Choroid plexus epithelial cell (primary cell): ENCODE measurements around the gene C19orf53.

ENCODE experiments used
- DNase-seq: peaks from one replicate; pipeline ENCODE4 v3.0.0-alpha.2; 2010; ENCODE audit warnings: low read depth
- H3K4me3 ChIP-seq: 2 replicates; pipeline ENCODE4 v1.5.1; 2011; ENCODE audit warnings: low read depth, mild to moderate bottlenecking, control low read depth, low read length, moderate library complexity
- CTCF ChIP-seq: conservative IDR thresholded peaks from 2 replicates; pipeline ENCODE4 v1.5.1; 2011; ENCODE audit warnings: low read depth, mild to moderate bottlenecking, control low read depth, inconsistent platforms, low read length, moderate library complexity

C19orf53 gene

GRCh38 chr19:13763265-13763664, 11.0 kb upstream of the C19orf53 start:
- DNase-seq = no peak
- H3K4me3 ChIP-seq = no peak overlapping the region

GRCh38 chr19:13764101-13764807, 10.0 kb upstream of the C19orf53 start, which contains the start of gene MRI1:
Gene MRI1, plus strand, starts transcription at chr19:13764522. Its CDS starts 67 bp downstream, at chr19:13764589.
- DNase-seq = peak; percentile 70
- peak within 1 kb of the TSS; percentile 89 for H3K4me3 ChIP-seq
- no peak for TF ChIP-seq CTCF

More at GRCh38 chr19:13763265-13763664, 11.0 kb upstream of the C19orf53 start:
- no peak for TF ChIP-seq CTCF

GRCh38 chr19:13764821-13765394, 9.3 kb upstream of the C19orf53 start:
- H3K4me3 ChIP-seq = peak overlapping the region; percentile 89
- peak; percentile 35 for DNase-seq
- no peak for TF ChIP-seq CTCF

- no peak for TF ChIP-seq CTCF
- DNase-seq = no peak
- peak overlapping the region; percentile 89 for H3K4me3 ChIP-seq
Observed at GRCh38 chr19:13765395-13766094, 8.7 kb upstream of the C19orf53 start.

GRCh38 chr19:13766095-13766481, 8.2 kb upstream of the C19orf53 start:
- DNase-seq = no peak
- no peak overlapping the region for H3K4me3 ChIP-seq
- no peak for TF ChIP-seq CTCF

GRCh38 chr19:13768510-13768909, 5.7 kb upstream of the C19orf53 start:
- H3K4me3 ChIP-seq = no peak overlapping the region
- TF ChIP-seq CTCF = no peak
- DNase-seq = no peak
